Measurements from ENCODE around the gene CLPTM1L.

CLPTM1L gene

GRCh38 chr5:1344975-1345838 lies at the start of gene CLPTM1L:
Gene CLPTM1L (minus strand): TSS chr5:1345099. CDS start chr5:1344841, 258 bp downstream.
- peak within 1 kb of the TSS; percentile 97 for H3K4me3 ChIP-seq (ENCODE audit: low read depth, low read length)
- peak within 1 kb of the TSS; percentile 81 for H3K9ac ChIP-seq (ENCODE audit: low read depth, low read length)
- no peaks in the 10 kb centered on the region for H3K9me3 ChIP-seq (ENCODE audit: control insufficient read depth, insufficient read depth, low read length)
- peaks cover 34% of the 10 kb centered on the region for H3K36me3 ChIP-seq (ENCODE audit: control insufficient read depth, insufficient read depth, low read length)
- 0 out of 2 replicates have a peak, but pooled peaks cover 3% of the 10 kb centered on the region for H3K4me1 ChIP-seq (ENCODE audit: control insufficient read depth, insufficient read depth, low read length)
- no peaks in the 10 kb centered on the region for H3K27me3 ChIP-seq (ENCODE audit: control insufficient read depth, insufficient read depth, low read length)
- H3K27ac ChIP-seq (ENCODE audit: low read depth, low read length) = no peak within 1 kb of the TSS

GRCh38 chr5:1393571-1394501 lies 48.9 kb upstream of the CLPTM1L start:
- H3K36me3 ChIP-seq (ENCODE audit: control insufficient read depth, insufficient read depth, low read length) = no peaks in the 10 kb centered on the region
- H3K27me3 ChIP-seq (ENCODE audit: control insufficient read depth, insufficient read depth, low read length) = peaks cover 6% of the 10 kb centered on the region; the same call in 1 of the 2 replicates
- no peak overlapping the region for H3K9ac ChIP-seq (ENCODE audit: low read depth, low read length)
- no peak overlapping the region for H3K4me3 ChIP-seq (ENCODE audit: low read depth, low read length)
- H3K4me1 ChIP-seq (ENCODE audit: control insufficient read depth, insufficient read depth, low read length) = no peaks in the 10 kb centered on the region
- no peaks in the 10 kb centered on the region for H3K9me3 ChIP-seq (ENCODE audit: control insufficient read depth, insufficient read depth, low read length)
- no peak overlapping the region for H3K27ac ChIP-seq (ENCODE audit: low read depth, low read length)

- H3K9me3 ChIP-seq (ENCODE audit: control insufficient read depth, insufficient read depth, low read length) = no peaks in the 10 kb centered on the region
- no peaks in the 10 kb centered on the region for H3K36me3 ChIP-seq (ENCODE audit: control insufficient read depth, insufficient read depth, low read length)
- H3K4me3 ChIP-seq (ENCODE audit: low read depth, low read length) = no peak overlapping the region
- H3K9ac ChIP-seq (ENCODE audit: low read depth, low read length) = no peak overlapping the region
- peaks cover 15% of the 10 kb centered on the region; the same call in 1 of the 2 replicates for H3K27me3 ChIP-seq (ENCODE audit: control insufficient read depth, insufficient read depth, low read length)
- no peak overlapping the region for H3K27ac ChIP-seq (ENCODE audit: low read depth, low read length)
- no peaks in the 10 kb centered on the region for H3K4me1 ChIP-seq (ENCODE audit: control insufficient read depth, insufficient read depth, low read length)
Observed at GRCh38 chr5:1392801-1393565, 48.1 kb upstream of the CLPTM1L start.

GRCh38 chr5:1392261-1392660 lies 47.4 kb upstream of the CLPTM1L start:
- Histone ChIP-seq H3K4me3 (ENCODE audit: low read depth, low read length) (no peak overlapping the region), H3K36me3 (ENCODE audit: control insufficient read depth, insufficient read depth, low read length) (no peaks in the 10 kb centered on the region), H3K4me1 (ENCODE audit: control insufficient read depth, insufficient read depth, low read length) (no peaks in the 10 kb centered on the region), H3K27ac (ENCODE audit: low read depth, low read length) (no peak overlapping the region), H3K27me3 (ENCODE audit: control insufficient read depth, insufficient read depth, low read length) (peaks cover 22% of the 10 kb centered on the region), H3K9me3 (ENCODE audit: control insufficient read depth, insufficient read depth, low read length) (no peaks in the 10 kb centered on the region), H3K9ac (ENCODE audit: low read depth, low read length) (no peak overlapping the region)

- H3K9ac ChIP-seq (ENCODE audit: low read depth, low read length) = no peak overlapping the region
- H3K27ac ChIP-seq (ENCODE audit: low read depth, low read length) = no peak overlapping the region
- peaks cover 28% of the 10 kb centered on the region for H3K27me3 ChIP-seq (ENCODE audit: control insufficient read depth, insufficient read depth, low read length)
- no peak overlapping the region for H3K4me3 ChIP-seq (ENCODE audit: low read depth, low read length)
- H3K36me3 ChIP-seq (ENCODE audit: control insufficient read depth, insufficient read depth, low read length) = no peaks in the 10 kb centered on the region
- no peaks in the 10 kb centered on the region for H3K9me3 ChIP-seq (ENCODE audit: control insufficient read depth, insufficient read depth, low read length)
- no peaks in the 10 kb centered on the region for H3K4me1 ChIP-seq (ENCODE audit: control insufficient read depth, insufficient read depth, low read length)
Observed at GRCh38 chr5:1391691-1392090, 46.8 kb upstream of the CLPTM1L start.

- H3K36me3 ChIP-seq (ENCODE audit: control insufficient read depth, insufficient read depth, low read length) = no peaks in the 10 kb centered on the region
- no peaks in the 10 kb centered on the region for H3K9me3 ChIP-seq (ENCODE audit: control insufficient read depth, insufficient read depth, low read length)
- no peak overlapping the region for H3K27ac ChIP-seq (ENCODE audit: low read depth, low read length)
- H3K9ac ChIP-seq (ENCODE audit: low read depth, low read length) = no peak overlapping the region
- H3K27me3 ChIP-seq (ENCODE audit: control insufficient read depth, insufficient read depth, low read length) = peaks cover 35% of the 10 kb centered on the region
- no peak overlapping the region for H3K4me3 ChIP-seq (ENCODE audit: low read depth, low read length)
- no peaks in the 10 kb centered on the region for H3K4me1 ChIP-seq (ENCODE audit: control insufficient read depth, insufficient read depth, low read length)
Observed at GRCh38 chr5:1390861-1391600, 46.1 kb upstream of the CLPTM1L start.

- H3K4me3 ChIP-seq (ENCODE audit: low read depth, low read length) = no peak overlapping the region
- no peak overlapping the region for H3K27ac ChIP-seq (ENCODE audit: low read depth, low read length)
- no peak overlapping the region for H3K9ac ChIP-seq (ENCODE audit: low read depth, low read length)
- no peaks in the 10 kb centered on the region for H3K9me3 ChIP-seq (ENCODE audit: control insufficient read depth, insufficient read depth, low read length)
- H3K27me3 ChIP-seq (ENCODE audit: control insufficient read depth, insufficient read depth, low read length) = peaks cover 40% of the 10 kb centered on the region
- H3K36me3 ChIP-seq (ENCODE audit: control insufficient read depth, insufficient read depth, low read length) = no peaks in the 10 kb centered on the region
- H3K4me1 ChIP-seq (ENCODE audit: control insufficient read depth, insufficient read depth, low read length) = 0 out of 2 replicates have a peak, but pooled peaks cover 4% of the 10 kb centered on the region
Observed at GRCh38 chr5:1390333-1390732, 45.4 kb upstream of the CLPTM1L start.

- Histone ChIP-seq H3K4me3 (ENCODE audit: low read depth, low read length) (no peak overlapping the region), H3K9me3 (ENCODE audit: control insufficient read depth, insufficient read depth, low read length) (no peaks in the 10 kb centered on the region), H3K9ac (ENCODE audit: low read depth, low read length) (no peak overlapping the region), H3K27me3 (ENCODE audit: control insufficient read depth, insufficient read depth, low read length) (peaks cover 53% of the 10 kb centered on the region), H3K4me1 (ENCODE audit: control insufficient read depth, insufficient read depth, low read length) (0 out of 2 replicates have a peak, but pooled peaks cover 5% of the 10 kb centered on the region), H3K27ac (ENCODE audit: low read depth, low read length) (no peak overlapping the region), H3K36me3 (ENCODE audit: control insufficient read depth, insufficient read depth, low read length) (no peaks in the 10 kb centered on the region)
Observed at GRCh38 chr5:1388383-1388967, 43.6 kb upstream of the CLPTM1L start.

GRCh38 chr5:1387876-1388275 lies 43.0 kb upstream of the CLPTM1L start:
- Histone ChIP-seq H3K9ac (ENCODE audit: low read depth, low read length) (no peak overlapping the region), H3K36me3 (ENCODE audit: control insufficient read depth, insufficient read depth, low read length) (no peaks in the 10 kb centered on the region), H3K27ac (ENCODE audit: low read depth, low read length) (no peak overlapping the region), H3K4me1 (ENCODE audit: control insufficient read depth, insufficient read depth, low read length) (0 out of 2 replicates have a peak, but pooled peaks cover 5% of the 10 kb centered on the region), H3K4me3 (ENCODE audit: low read depth, low read length) (no peak overlapping the region), H3K27me3 (ENCODE audit: control insufficient read depth, insufficient read depth, low read length) (peaks cover 53% of the 10 kb centered on the region), H3K9me3 (ENCODE audit: control insufficient read depth, insufficient read depth, low read length) (no peaks in the 10 kb centered on the region)

Data from HUES48 (cell line).